ENCODE data around the gene NCKAP5. TPM values are rescaled to one million over a fixed set of nuclear protein-coding genes. Genes with fewer than 3 reads are reported as not detected.

Gene NCKAP5
- total RNA-seq, 1 donor from 2014 or later = 2.7 TPM

- H3K27ac ChIP-seq (ENCODE audit: low read depth, low read length) = no peak overlapping the region
- H3K27me3 ChIP-seq (ENCODE audit: insufficient read depth, low read length) = no peaks in the 10 kb centered on the region
- H3K9ac ChIP-seq (ENCODE audit: low read length) = no peak overlapping the region
- DNase-seq (ENCODE audit: low read depth) (peak; percentile 42), FAIRE-seq (no peak)
- peaks cover 2% of the 10 kb centered on the region for H3K27me3 Mint-ChIP-seq (ENCODE audit: low read depth, unreplicated experiment)
- no peak overlapping the region for H3K4me2 ChIP-seq (ENCODE audit: low read length)
- no peaks in the 10 kb centered on the region for H4K20me1 ChIP-seq (ENCODE audit: insufficient read depth, low read length)
- no peaks in the 10 kb centered on the region for H3K36me3 ChIP-seq (ENCODE audit: insufficient read depth, low read length)
- no peak overlapping the region for H3K4me3 Mint-ChIP-seq (ENCODE audit: unreplicated experiment)
- no peak for TF ChIP-seq EZH2 (IDR thresholded peaks at IDR 0.05; ENCODE audit: insufficient read depth, low read length)
- H3K79me2 ChIP-seq (ENCODE audit: insufficient read depth, low read length) = no peaks in the 10 kb centered on the region
- H3K9me3 ChIP-seq (ENCODE audit: insufficient read depth, low read depth, low read length) = no peaks in the 10 kb centered on the region
- no peaks in the 10 kb centered on the region for H3K4me1 ChIP-seq (ENCODE audit: insufficient read depth, low read length)
- H3K4me3 ChIP-seq (ENCODE audit: insufficient read depth, low read depth, low read length) = no peak overlapping the region
- H3K36me3 Mint-ChIP-seq (ENCODE audit: low read depth, unreplicated experiment) = no peaks in the 10 kb centered on the region
- H3K4me1 Mint-ChIP-seq (ENCODE audit: low read depth, unreplicated experiment) = no peaks in the 10 kb centered on the region
- no peak overlapping the region for H3K27ac Mint-ChIP-seq (ENCODE audit: unreplicated experiment)
- H3K9me3 Mint-ChIP-seq (ENCODE audit: unreplicated experiment) = peaks cover 4% of the 10 kb centered on the region
- no peak overlapping the region for H2AFZ ChIP-seq (ENCODE audit: low read depth, low read length)
Measured at GRCh38 chr2:133477616-133477990, 90.7 kb downstream of the NCKAP5 start.

- Histone ChIP-seq H4K20me1 (ENCODE audit: insufficient read depth, low read length) (no peaks in the 10 kb centered on the region), H3K9me3 (ENCODE audit: insufficient read depth, low read depth, low read length) (no peaks in the 10 kb centered on the region), H3K4me1 (ENCODE audit: insufficient read depth, low read length) (no peaks in the 10 kb centered on the region), H3K27ac (ENCODE audit: low read depth, low read length) (no peak overlapping the region), H3K79me2 (ENCODE audit: insufficient read depth, low read length) (no peaks in the 10 kb centered on the region), H2AFZ (ENCODE audit: low read depth, low read length) (no peak overlapping the region), H3K9ac (ENCODE audit: low read length) (no peak overlapping the region), H3K27me3 (ENCODE audit: insufficient read depth, low read length) (no peaks in the 10 kb centered on the region), H3K4me3 (ENCODE audit: insufficient read depth, low read depth, low read length) (no peak overlapping the region), H3K36me3 (ENCODE audit: insufficient read depth, low read length) (no peaks in the 10 kb centered on the region), H3K4me2 (ENCODE audit: low read length) (no peak overlapping the region)
- Mint-ChIP-seq H3K9me3 (ENCODE audit: unreplicated experiment) (peaks cover 4% of the 10 kb centered on the region), H3K36me3 (ENCODE audit: low read depth, unreplicated experiment) (no peaks in the 10 kb centered on the region), H3K27ac (ENCODE audit: unreplicated experiment) (no peak overlapping the region), H3K4me1 (ENCODE audit: low read depth, unreplicated experiment) (no peaks in the 10 kb centered on the region), H3K27me3 (ENCODE audit: low read depth, unreplicated experiment) (peaks cover 2% of the 10 kb centered on the region), H3K4me3 (ENCODE audit: unreplicated experiment) (no peak overlapping the region)
- TF ChIP-seq EZH2 (IDR thresholded peaks at IDR 0.05; ENCODE audit: insufficient read depth, low read length) (no peak), CTCF (IDR thresholded peaks at IDR 0.05; ENCODE audit: insufficient read depth, low read depth, low read length) (no peak)
- no peak for FAIRE-seq
- no peak for DNase-seq (ENCODE audit: low read depth)
Measured at GRCh38 chr2:133476931-133477615, 91.2 kb downstream of the NCKAP5 start.

DNA sequence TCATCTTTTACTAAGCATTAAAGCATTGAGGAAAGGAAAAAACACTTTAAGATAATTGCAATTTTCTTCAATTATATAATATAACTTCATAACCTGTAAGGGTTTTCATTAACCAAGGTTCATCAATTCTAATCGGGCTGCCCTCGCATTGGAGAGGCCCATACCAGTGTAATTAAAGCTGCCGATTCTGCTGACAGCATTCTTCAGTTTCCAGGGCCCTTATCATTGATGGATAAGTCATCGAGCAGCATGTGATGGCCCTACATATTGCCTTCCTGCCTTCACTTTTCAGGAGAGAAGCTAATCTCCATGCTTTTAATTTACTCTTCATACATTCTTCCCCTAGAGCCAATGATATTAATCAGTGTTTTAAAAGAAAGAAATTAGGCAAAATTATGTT is 92.0 kb downstream of the NCKAP5 start:
- Histone ChIP-seq H3K27me3 (ENCODE audit: insufficient read depth, low read length) (no peaks in the 10 kb centered on the region), H3K4me2 (ENCODE audit: low read length) (no peak overlapping the region), H3K9me3 (ENCODE audit: insufficient read depth, low read depth, low read length) (no peaks in the 10 kb centered on the region), H2AFZ (ENCODE audit: low read depth, low read length) (no peak overlapping the region), H3K27ac (ENCODE audit: low read depth, low read length) (no peak overlapping the region), H3K4me3 (ENCODE audit: insufficient read depth, low read depth, low read length) (no peak overlapping the region), H4K20me1 (ENCODE audit: insufficient read depth, low read length) (no peaks in the 10 kb centered on the region), H3K36me3 (ENCODE audit: insufficient read depth, low read length) (no peaks in the 10 kb centered on the region), H3K79me2 (ENCODE audit: insufficient read depth, low read length) (no peaks in the 10 kb centered on the region), H3K9ac (ENCODE audit: low read length) (no peak overlapping the region), H3K4me1 (ENCODE audit: insufficient read depth, low read length) (no peaks in the 10 kb centered on the region)
- H3K4me3 Mint-ChIP-seq (ENCODE audit: unreplicated experiment) = no peak overlapping the region
- no peaks in the 10 kb centered on the region for H3K4me1 Mint-ChIP-seq (ENCODE audit: low read depth, unreplicated experiment)
- TF ChIP-seq CTCF (IDR thresholded peaks at IDR 0.05; ENCODE audit: insufficient read depth, low read depth, low read length) (no peak), EZH2 (IDR thresholded peaks at IDR 0.05; ENCODE audit: insufficient read depth, low read length) (no peak)
- H3K27ac Mint-ChIP-seq (ENCODE audit: unreplicated experiment) = no peak overlapping the region
- no peak for DNase-seq (ENCODE audit: low read depth)
- H3K36me3 Mint-ChIP-seq (ENCODE audit: low read depth, unreplicated experiment) = no peaks in the 10 kb centered on the region
- peaks cover 4% of the 10 kb centered on the region for H3K9me3 Mint-ChIP-seq (ENCODE audit: unreplicated experiment)
- no peak for FAIRE-seq
- peaks cover 2% of the 10 kb centered on the region for H3K27me3 Mint-ChIP-seq (ENCODE audit: low read depth, unreplicated experiment)
